Central memory CD4-positive, alpha-beta T cell (primary cell): ENCODE results near the gene ARPC4.
"Not testable (repeated sequence)": the region's sequence is repeated elsewhere in the genome, so short reads cannot be mapped to it uniquely, and the experiment has no call there.

Experiments
- DNase-seq: peaks from one replicate; pipeline ENCODE4 v3.0.0; 2022

Gene ARPC4

DNA sequence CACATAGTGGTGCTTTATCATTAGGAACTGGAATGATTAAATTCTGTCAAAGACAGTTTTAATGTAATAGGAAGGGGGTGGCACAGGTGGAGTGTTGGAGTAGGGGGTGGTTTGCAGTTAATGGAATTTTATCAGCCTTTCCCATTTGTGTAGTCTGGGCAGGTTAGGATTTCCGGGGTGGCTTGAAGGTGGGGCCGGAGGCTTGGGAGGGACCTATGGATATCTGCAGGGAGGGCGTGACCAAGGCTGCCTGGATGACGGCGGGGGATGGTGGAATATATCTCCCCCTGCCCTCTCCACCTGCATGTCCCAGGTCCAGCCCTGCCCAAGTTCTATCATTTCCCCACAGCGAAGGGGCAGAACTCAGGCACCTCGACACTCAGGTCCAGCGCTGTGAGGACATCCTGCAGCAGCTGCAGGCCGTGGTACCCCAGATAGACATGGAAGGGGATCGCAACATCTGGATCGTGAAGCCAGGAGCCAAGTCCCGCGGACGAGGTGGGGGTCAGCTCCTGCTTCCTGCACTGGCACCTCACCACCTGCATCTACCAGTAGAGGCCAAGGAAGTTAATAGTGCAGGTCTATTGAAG lies 32.7 kb downstream of the ARPC4 start:
- DNase-seq: no peak

DNA sequence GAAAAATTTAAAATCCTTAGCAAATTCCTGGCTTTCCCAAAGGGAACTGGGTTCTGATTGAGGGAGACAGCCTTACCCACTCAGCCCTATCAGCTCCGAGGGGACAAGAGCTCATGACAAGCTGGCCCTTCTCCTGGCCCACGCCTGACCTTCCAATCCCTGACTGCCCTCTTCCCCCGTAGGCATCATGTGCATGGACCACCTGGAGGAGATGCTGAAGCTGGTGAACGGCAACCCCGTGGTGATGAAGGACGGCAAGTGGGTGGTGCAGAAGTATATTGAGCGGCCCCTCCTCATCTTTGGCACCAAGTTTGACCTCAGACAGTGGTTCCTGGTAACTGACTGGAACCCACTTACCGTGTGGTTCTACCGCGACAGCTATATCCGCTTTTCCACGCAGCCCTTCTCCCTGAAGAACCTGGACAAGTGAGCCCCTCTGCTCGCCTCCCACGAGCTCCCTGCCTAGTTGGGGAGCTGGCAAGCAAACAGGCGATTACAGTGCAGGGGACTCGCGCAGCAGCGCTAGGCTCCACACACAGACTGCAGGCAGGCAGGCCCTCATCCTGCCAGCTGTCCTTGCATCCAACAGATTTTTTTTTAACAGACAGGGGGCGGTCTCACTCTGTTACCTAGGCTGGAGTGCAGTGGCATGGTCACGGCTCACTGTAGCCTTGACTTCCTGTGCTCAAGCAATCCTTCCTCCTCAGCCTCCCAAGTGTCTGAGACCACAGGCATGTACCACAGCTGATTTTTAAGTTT lies 34.1 kb downstream of the ARPC4 start:
- no peak for DNase-seq

DNA sequence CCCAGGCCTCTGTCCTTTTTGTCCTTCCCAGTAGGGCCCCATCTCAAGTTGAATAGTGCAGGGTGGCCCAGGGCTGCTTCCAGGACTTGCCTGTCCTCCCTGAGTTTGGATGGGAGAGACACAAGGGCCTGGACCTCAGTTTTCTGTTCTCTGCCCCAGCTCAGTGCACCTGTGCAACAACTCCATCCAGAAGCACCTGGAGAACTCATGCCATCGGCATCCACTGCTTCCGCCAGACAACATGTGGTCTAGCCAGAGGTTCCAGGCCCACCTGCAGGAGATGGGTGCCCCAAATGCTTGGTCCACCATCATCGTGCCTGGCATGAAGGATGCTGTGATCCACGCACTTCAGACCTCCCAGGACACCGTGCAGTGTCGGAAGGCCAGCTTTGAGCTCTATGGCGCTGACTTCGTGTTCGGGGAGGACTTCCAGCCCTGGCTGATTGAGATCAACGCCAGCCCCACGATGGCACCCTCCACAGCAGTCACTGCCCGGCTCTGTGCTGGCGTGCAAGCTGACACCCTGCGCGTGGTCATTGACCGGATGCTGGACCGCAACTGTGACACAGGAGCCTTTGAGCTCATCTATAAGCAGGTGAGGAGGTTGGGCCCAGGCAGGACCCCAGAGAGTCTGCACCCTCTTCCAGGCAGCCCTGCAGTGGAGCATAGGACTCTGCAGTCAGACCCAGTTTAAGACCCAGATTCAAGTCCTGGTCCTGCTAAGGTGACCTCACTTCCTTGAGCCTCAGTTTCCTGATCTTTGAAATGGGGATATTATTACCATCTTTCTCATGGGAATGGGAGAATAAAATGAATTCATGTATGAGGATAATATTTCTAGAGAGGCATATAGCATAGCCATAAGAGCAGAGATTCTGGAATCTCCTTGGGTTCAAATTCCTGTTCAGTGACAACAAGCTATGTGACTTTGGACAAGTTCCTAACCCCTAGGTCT lies 36.2 kb downstream of the ARPC4 start:
- DNase-seq: no peak

GRCh38 chr3:9831253-9831652 lies 38.4 kb downstream of the ARPC4 start:
- DNase-seq: no peak

DNA sequence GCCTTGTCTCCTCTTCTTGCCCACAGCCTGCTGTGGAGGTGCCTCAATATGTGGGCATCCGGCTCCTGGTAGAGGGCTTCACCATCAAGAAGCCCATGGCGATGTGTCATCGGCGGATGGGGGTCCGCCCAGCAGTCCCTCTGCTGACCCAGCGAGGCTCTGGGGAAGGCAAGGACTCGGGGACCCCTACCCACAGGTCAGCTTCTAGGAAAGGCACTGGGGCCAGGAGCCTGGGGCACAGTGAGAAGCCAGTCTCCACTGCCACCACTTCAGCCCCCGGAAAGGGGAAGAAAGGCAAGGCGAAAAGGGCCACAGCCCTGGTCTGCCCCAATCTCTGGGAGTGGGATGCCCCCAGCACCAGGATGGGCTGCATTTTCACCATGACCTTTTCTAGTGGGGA lies 40.2 kb downstream of the ARPC4 start:
- no peak for DNase-seq

- no peak for DNase-seq
Measured at GRCh38 chr3:9834520-9835380, 41.9 kb downstream of the ARPC4 start.

DNA sequence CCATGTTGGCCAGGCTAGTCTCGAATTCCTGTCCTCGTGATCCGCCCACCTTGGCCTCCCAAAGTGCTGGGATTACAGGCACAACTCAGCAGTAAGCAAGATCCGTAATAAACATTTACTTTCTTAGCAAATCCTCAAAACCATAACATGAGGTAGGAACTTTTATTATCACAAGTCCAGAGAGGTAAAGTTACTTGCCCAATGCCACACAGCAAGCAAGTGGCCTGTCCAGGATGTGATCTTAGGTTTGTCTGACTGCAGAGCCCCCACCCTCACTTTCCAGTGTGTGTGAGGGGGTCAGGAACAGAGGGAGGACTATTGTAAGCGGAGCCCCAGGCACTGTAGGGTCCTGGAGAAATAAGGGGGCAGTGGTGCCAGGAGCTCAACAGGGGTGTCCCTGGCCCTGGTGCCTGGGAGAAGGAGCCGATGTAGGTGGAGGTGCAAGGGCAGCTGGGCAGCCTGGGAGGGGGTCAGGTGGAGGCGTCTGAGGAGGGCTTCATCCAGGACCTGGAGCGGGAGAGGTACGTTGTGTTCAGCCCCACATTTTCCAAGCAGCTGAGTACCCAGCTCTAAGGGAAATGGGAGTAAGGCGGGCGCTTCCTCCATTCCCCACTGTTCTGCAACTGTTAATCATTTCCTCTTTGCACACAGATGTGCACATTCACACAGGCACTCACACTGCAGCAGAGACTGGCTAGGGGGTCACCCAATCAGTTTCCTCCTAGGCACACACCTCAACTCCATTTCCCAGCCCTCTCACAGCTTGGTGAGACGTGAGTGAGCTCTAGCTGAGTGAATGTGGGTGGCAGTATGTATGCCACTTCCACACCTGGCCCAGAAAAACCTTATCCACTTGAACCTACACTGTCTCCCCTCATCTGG lies 45.1 kb downstream of the ARPC4 start:
- DNase-seq: no peak

DNA sequence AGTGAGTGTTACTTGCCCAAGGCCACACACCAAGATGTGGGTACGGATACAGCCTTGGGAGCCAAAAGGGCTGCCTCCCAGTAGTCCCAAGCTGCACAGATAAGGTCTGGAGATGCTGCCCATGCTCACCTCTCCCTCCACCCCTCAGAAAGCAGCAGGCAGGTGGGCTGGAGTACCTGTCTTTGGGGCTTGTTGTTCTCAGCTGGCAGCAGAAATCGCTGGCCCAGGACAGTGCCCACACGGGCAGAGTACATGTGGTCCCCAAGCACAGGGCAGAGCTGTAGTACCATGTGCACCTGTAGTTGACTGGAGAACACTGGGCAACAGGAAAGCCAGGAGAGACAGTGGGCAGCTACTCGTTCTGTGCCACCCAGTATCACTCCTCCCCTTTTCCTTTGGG lies 46.0 kb downstream of the ARPC4 start:
- DNase-seq: no peak

GRCh38 chr3:9841015-9841414 lies 48.1 kb downstream of the ARPC4 start:
- no peak for DNase-seq

DNA sequence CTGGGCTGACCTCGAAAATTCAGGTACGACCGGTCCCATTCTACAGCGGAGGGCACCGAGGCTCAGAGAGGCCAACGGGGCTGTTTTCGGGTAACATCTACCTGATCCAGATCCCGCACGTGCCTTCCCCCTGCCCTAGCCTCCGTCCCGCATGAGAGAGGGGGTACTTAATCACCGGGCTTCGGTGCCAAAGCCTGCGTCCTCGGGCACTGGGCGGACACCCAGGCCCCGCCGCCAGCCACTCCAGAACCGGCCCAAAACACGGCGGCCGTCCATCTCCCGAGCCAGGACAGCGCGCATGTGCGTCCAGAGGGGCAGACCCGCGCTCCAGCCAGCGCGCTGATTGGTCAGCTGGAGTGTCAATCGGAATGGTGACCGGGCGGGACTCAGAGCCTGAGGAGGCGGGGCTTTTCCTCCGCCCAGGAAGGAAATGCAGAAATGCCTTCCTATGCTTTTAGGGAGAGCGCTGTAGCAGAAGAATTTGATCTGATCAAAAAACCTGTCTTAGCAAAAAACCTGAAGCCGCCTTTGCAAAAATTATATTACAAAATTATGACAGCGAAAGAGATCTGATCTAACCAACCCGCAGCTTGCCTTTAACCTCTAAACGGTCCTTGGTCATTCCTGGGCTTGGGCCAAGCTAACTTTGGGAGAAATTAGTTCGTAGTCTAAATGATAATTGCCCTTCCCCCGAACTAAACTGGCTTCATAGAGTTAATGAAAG lies 51.0 kb downstream of the ARPC4 start, which contains the start of gene RPUSD3:
RPUSD3 (minus strand) TSS at position 294 of the 724 bp plus-strand sequence; CDS start at position 276, 18 bp downstream.
- DNase-seq: peak; percentile 92

DNA sequence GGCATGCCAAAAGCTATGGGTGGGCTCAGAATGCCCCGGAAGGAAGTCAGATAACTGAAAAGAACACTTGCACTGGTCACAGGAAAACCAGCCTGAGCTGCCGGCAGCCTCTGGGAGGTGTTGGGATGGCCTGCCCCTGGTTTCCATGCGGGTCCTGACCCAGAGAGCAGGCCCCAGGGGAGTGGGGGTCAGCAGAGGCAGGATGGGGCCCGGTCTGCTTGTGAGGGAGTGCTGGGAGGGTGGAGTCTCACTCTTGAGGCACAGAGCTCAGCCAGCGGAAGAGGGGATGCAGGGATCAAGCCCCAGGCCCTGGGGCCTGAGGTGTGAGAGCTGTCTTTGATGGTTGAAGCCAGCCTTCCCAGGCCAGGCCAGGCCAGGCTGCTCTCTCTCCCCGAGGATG lies 53.3 kb downstream of the ARPC4 start:
- DNase-seq: no peak

DNA sequence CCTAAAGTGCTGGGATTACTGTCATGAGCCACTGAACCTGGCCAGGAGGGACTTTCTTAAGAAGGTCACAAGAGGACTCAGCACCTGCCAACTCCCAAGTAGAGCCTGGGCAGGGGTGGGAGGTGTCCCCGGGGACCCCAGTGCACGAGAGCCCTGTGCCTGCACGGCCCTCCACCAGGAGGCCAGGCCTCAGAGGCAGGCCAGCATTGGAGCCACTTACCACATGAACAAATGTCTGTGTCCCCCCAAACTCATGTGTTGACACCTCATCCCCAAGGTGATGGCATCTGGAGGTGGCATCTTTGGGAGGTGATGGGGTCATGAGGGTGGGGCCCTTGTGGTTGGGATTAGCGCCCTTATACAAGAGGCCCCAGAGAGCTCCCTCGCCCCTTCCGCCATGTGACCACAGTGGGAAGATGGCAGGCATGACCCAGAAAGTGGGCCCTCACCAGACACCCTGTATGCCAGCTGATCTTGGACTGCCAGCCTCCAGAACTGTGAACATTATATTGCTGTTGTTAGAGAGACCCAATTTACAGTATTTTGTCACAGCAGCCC lies 54.1 kb downstream of the ARPC4 start:
- no peak for DNase-seq

- DNase-seq: not testable (repeated sequence)
Measured at GRCh38 chr3:9847870-9848269, 55.0 kb downstream of the ARPC4 start.

- DNase-seq: peak; percentile 44
Measured at GRCh38 chr3:9848860-9849259, 56.0 kb downstream of the ARPC4 start.

GRCh38 chr3:9851383-9851782 lies 58.5 kb downstream of the ARPC4 start:
- not testable (repeated sequence) for DNase-seq

GRCh38 chr3:9851926-9852325 lies 59.0 kb downstream of the ARPC4 start:
- not testable (repeated sequence) for DNase-seq

DNA sequence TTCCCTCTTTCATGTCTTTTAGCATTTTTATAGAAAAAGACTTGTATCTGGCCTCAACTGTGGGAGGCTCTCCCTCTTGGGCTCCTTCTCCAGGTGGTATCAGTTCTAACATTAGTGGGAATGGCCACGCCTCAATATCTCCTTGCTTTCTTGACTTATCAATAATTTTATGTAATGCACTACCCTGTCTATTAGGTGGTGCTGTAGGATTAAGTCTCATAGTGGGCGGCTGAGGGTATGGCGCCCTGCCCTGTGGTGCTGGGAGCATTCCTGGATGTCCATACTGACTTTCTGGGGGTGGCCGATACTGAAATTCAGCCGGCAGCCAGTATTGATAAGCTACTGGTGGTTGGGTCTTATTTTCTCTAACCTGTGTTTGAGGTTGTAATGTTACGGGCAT lies 59.6 kb downstream of the ARPC4 start:
- DNase-seq: no peak

- not testable (repeated sequence) for DNase-seq
Measured at GRCh38 chr3:9854291-9854940, 61.5 kb downstream of the ARPC4 start.

DNA sequence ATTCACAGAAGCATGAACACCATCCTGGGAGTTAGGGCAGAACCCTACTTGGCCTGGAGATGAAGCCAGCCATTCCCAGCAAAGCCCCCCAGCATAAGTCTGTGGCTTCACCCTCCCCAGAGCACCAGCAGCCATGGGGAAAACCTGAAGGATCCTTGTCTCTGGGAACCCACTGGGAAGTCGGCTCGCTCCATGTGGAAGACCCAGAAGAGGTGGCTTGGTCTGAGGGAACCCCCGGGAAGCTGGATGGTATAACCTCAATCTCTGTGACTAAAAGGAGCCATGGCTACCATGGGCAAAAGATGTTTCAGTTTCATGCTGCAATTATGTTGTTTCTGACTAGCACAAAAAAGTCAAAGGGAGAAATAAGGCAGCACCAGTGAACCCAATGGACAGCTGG lies 62.7 kb downstream of the ARPC4 start:
- no peak for DNase-seq
